HG03060 (cell line): ENCODE measurements around the gene ATF1.
"Not testable (repeated sequence)": the region's sequence is repeated elsewhere in the genome, so short reads cannot be mapped to it uniquely, and the experiment has no call there.

Experiments
- ATAC-seq: cut with Tn5 transposase; IDR thresholded peaks from one replicate; pipeline ENCODE4 v1.9.1; 2021; ENCODE audit warnings: low read depth, moderate number of reproducible peaks; ENCODE audit not compliant: unreplicated experiment

Gene ATF1

GRCh38 chr12:50751948-50752721, 11.8 kb upstream of the ATF1 start:
- no peak for ATAC-seq

- ATAC-seq: no peak
Observed at GRCh38 chr12:50753232-50753769, 10.6 kb upstream of the ATF1 start.

- ATAC-seq: peak; percentile 17
Observed at GRCh38 chr12:50764286-50765094, 589 bp downstream of the ATF1 start.

GRCh38 chr12:50765095-50765911, 1.4 kb downstream of the ATF1 start:
- ATAC-seq: peak; percentile 32

GRCh38 chr12:50768391-50768790, 4.5 kb downstream of the ATF1 start:
- no peak for ATAC-seq

- ATAC-seq: not testable (repeated sequence)
Observed at GRCh38 chr12:50768813-50769212, 4.9 kb downstream of the ATF1 start.

GRCh38 chr12:50771409-50771808, 7.5 kb downstream of the ATF1 start:
- ATAC-seq: no peak

GRCh38 chr12:50772470-50772869, 8.6 kb downstream of the ATF1 start:
- ATAC-seq: no peak

- ATAC-seq: no peak
Observed at GRCh38 chr12:50772877-50773276, 9.0 kb downstream of the ATF1 start.

- ATAC-seq: no peak
Observed at GRCh38 chr12:50775251-50775650, 11.3 kb downstream of the ATF1 start.

- no peak for ATAC-seq
Observed at GRCh38 chr12:50776749-50777728, 13.1 kb downstream of the ATF1 start.

- no peak for ATAC-seq
Observed at GRCh38 chr12:50778663-50779590, 15.0 kb downstream of the ATF1 start.

GRCh38 chr12:50780013-50780412, 16.1 kb downstream of the ATF1 start:
- ATAC-seq: no peak

- ATAC-seq: no peak
Observed at GRCh38 chr12:50784501-50784900, 20.6 kb downstream of the ATF1 start.

GRCh38 chr12:50785406-50786001, 21.6 kb downstream of the ATF1 start:
- no peak for ATAC-seq

GRCh38 chr12:50786498-50787231, 22.8 kb downstream of the ATF1 start:
- ATAC-seq: no peak

GRCh38 chr12:50787618-50788017, 23.7 kb downstream of the ATF1 start:
- ATAC-seq: no peak
